ENCODE data around the gene RAB11A. TPM values are rescaled to one million over a fixed set of nuclear protein-coding genes. Genes with fewer than 3 reads are reported as not detected.

The RAB11A gene
- total and polyA plus RNA-seq, 9 of the 15 experiments (the other 6 are each of a cell fraction or from before 2014, with no cell fraction given): 129 to 369 (median 245) TPM

DNA sequence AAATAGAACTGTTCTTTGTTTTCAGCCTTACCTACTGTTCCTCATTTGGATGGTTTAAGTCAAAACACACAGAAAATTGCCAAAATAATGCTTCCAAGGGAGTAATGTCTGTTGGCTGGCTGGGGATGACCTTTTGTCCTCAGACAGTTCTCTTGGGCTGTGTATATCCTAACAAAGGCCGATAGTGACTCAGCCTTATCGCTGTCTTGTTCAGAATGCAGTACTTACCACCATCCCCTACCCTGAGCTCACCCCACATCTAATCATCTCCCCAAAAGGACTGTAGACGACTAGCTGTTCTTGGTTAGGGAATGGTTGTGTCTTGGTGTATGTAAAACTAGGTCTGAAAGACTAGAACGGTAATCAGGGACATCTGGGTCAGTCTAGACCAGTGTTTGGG, 35.0 kb downstream of the RAB11A start (continued):
- TF ChIP-seq SIX5 (IDR thresholded peaks at IDR 0.05; ENCODE audit: borderline replicate concordance in 1 of 2, insufficient read depth in 1 of 2, low read depth in 1 of 2, low read length in 2 of 2): no peak
- no peak for TF ChIP-seq TGIF2 (CRISPR knock-in tag; IDR thresholded peaks at IDR 0.05)
- TF ChIP-seq CCNT2 (IDR thresholded peaks at IDR 0.05; ENCODE audit: borderline replicate concordance, extremely low read depth, insufficient read length, low read depth, low read length): no peak
- TF ChIP-seq ZNF263 (CRISPR knock-in tag; IDR thresholded peaks at IDR 0.05; ENCODE audit: borderline replicate concordance): 0 out of 2 replicates have a peak, but pooled peaks have one; percentile 30
- no peak for TF ChIP-seq HSF4 (CRISPR knock-in tag; IDR thresholded peaks at IDR 0.05; ENCODE audit: borderline replicate concordance)
- TF ChIP-seq DMBX1 (CRISPR knock-in tag; IDR thresholded peaks at IDR 0.05; ENCODE audit: borderline replicate concordance): no peak
- TF ChIP-seq CEBPB (tag; IDR thresholded peaks at IDR 0.05): no peak
- TF ChIP-seq E2F4 (CRISPR knock-in tag; IDR thresholded peaks at IDR 0.05; ENCODE audit: low read depth): no peak
- TF ChIP-seq YBX1 (IDR thresholded peaks at IDR 0.05): no peak
- TF ChIP-seq BACH1 (tag; IDR thresholded peaks at IDR 0.05): no peak
- TF ChIP-seq MCM7 (IDR thresholded peaks at IDR 0.05): no peak
- no peak for TF ChIP-seq PCBP2 (IDR thresholded peaks at IDR 0.05; ENCODE audit: low read depth, low read length, poor library complexity, severe bottlenecking)
- no peak for TF ChIP-seq ZNF408 (CRISPR knock-in tag; IDR thresholded peaks at IDR 0.05; ENCODE audit: low read depth)
- no peak for TF ChIP-seq ELF4 (CRISPR knock-in tag; IDR thresholded peaks at IDR 0.05)
- TF ChIP-seq, protein P1, sequence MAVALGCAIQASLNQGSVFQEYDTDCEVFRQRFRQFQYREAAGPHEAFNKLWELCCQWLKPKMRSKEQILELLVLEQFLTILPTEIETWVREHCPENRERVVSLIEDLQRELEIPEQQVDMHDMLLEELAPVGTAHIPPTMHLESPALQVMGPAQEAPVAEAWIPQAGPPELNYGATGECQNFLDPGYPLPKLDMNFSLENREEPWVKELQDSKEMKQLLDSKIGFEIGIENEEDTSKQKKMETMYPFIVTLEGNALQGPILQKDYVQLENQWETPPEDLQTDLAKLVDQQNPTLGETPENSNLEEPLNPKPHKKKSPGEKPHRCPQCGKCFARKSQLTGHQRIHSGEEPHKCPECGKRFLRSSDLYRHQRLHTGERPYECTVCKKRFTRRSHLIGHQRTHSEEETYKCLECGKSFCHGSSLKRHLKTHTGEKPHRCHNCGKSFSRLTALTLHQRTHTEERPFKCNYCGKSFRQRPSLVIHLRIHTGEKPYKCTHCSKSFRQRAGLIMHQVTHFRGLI (CRISPR knock-in tag; IDR thresholded peaks at IDR 0.05): no peak
- TF ChIP-seq ZNF518B (CRISPR knock-in tag; IDR thresholded peaks at IDR 0.05): no peak
- no peak for TF ChIP-seq ZKSCAN1 (IDR thresholded peaks at IDR 0.05; ENCODE audit: low read depth, low read length)
- no peak for TF ChIP-seq CBX5 (IDR thresholded peaks at IDR 0.05; ENCODE audit: borderline replicate concordance, low read depth)
- no peak for TF ChIP-seq CHD4 (IDR thresholded peaks at IDR 0.05; ENCODE audit: insufficient read depth, insufficient replicate concordance, low read depth, low read length, poor library complexity, severe bottlenecking)
- TF ChIP-seq ZNF316 (IDR thresholded peaks at IDR 0.05): peak; percentile 51; the same call in 1 of the 2 replicates
- no peak for TF ChIP-seq ZKSCAN8 (CRISPR knock-in tag; IDR thresholded peaks at IDR 0.05)
- TF ChIP-seq EWSR1 (IDR thresholded peaks at IDR 0.05; ENCODE audit: borderline replicate concordance, low read depth, partially characterized antibody): no peak
- TF ChIP-seq HDAC3 (IDR thresholded peaks at IDR 0.05; ENCODE audit: borderline replicate concordance, partially characterized antibody): no peak
- TF ChIP-seq TAF15 (IDR thresholded peaks at IDR 0.05; ENCODE audit: low read depth, low read length): no peak

All from K562 (cell line).